Erythroblast (primary cell): ENCODE measurements around the gene GAS2L1.

Experiments used
- GATA1 ChIP-seq: IDR thresholded peaks from 2 replicates; pipeline ENCODE4 v1.6.1; 2011; ENCODE audit warnings: low read depth, mild to moderate bottlenecking, control low read depth, low read length, moderate library complexity
- POLR2A ChIP-seq: IDR thresholded peaks from 2 replicates; pipeline ENCODE4 v1.6.1; 2011; ENCODE audit warnings: mild to moderate bottlenecking, low read length

GRCh38 chr22:29328055-29328454 is 21.6 kb downstream of the GAS2L1 start:
- TF ChIP-seq POLR2A (no peak), GATA1 (no peak)
